B cell (primary cell): ENCODE measurements around the gene PTCD3. TPM values are rescaled to one million over a fixed set of nuclear protein-coding genes. Genes with fewer than 3 reads are reported as not detected.

Experiments used
- ATAC-seq: fragments of 200-7000 bp; cut with Tn5 transposase; one replicate; pipeline ENCODE4 v1.10.0; 2021; ENCODE audit warnings: low read depth, mild to moderate bottlenecking, moderate number of reproducible peaks, moderate library complexity
- CTCF ChIA-PET: fragments of 350-600 bp; sonication (Branson Sonifier 250); formaldehyde crosslinking; loops from one replicate; lab custom pipeline; 2021; ENCODE audit warnings: antibody characterized with exemption, inconsistent platforms; lab: Charles Lee
- POLR2A ChIA-PET: fragments of 350-600 bp; sonication (Branson Sonifier 250); formaldehyde crosslinking; loops from one replicate; lab custom pipeline; 2021; ENCODE audit warnings: antibody characterized with exemption; lab: Charles Lee
- DNase-seq: peaks from one replicate; pipeline ENCODE4 v3.0.0; 2013
- H2AFZ ChIP-seq: 2 replicates; pipeline ENCODE4 v1.6.1; 2012; ENCODE audit warnings: mild to moderate bottlenecking, low read depth, low read length; ENCODE audit not compliant: insufficient read depth, poor library complexity, severe bottlenecking
- H3K27ac ChIP-seq, 2 donors: 1 replicate in 1 of 2; 2 replicates in 1 of 2; pipeline ENCODE4 v1.5.1; 2012 to 2013; ENCODE audit warnings: low read length in 2 of 2, mild to moderate bottlenecking in 2 of 2, moderate library complexity in 1 of 2
- H3K27me3 ChIP-seq, 4 experiments: fragments of 200-600 bp in 1 of 4; sonication (generic) in 1 of 4; replicated peaks in 1 of 4; 1 replicate in 2 of 4; 2 replicates in 2 of 4; pipeline versions ENCODE4 v1.6.1 to v1.7.0; 2013 to 2016; ENCODE audit warnings: low read length in 3 of 4, mild to moderate bottlenecking in 2 of 4, mixed read lengths in 1 of 4, moderate library complexity in 1 of 4; ENCODE audit not compliant: insufficient read depth in 4 of 4, control insufficient read depth in 3 of 4; ENCODE audit errors: control extremely low read depth in 1 of 4
- H3K36me3 ChIP-seq, 2 experiments: replicated peaks in 1 of 2; 1 replicate in 1 of 2; 2 replicates in 1 of 2; pipeline versions ENCODE4 v1.6.1 to v1.7.1; 2013; ENCODE audit warnings: low read length in 1 of 2; ENCODE audit not compliant: insufficient read depth in 2 of 2, control insufficient read depth in 1 of 2; ENCODE audit errors: control extremely low read depth in 1 of 2, extremely low read depth in 1 of 2
- H3K4me1 ChIP-seq, 2 donors: fragments of 200-600 bp in 1 of 2; sonication (generic) in 1 of 2; 1 replicate in 1 of 2; 2 replicates in 1 of 2; pipeline versions ENCODE4 v1.5.1 to v1.6.1; 2013 to 2017; ENCODE audit warnings: low read length in 2 of 2; ENCODE audit not compliant: control insufficient read depth in 2 of 2, insufficient read depth in 2 of 2
- H3K4me2 ChIP-seq: replicated peaks from 2 replicates; pipeline ENCODE3; 2012; ENCODE audit warnings: mild to moderate bottlenecking, low read depth, low read length; ENCODE audit not compliant: poor library complexity, severe bottlenecking
- H3K4me3 ChIP-seq, 5 experiments: fragments of 200-600 bp in 1 of 5; sonication (generic) in 1 of 5; 1 replicate in 3 of 5; 2 replicates in 2 of 5; pipeline versions ENCODE4 v1.5.1 to v1.7.0; 2011 to 2016; ENCODE audit warnings: low read length in 4 of 5, mild to moderate bottlenecking in 4 of 5, low read depth in 2 of 5, control low read depth in 1 of 5, moderate library complexity in 1 of 5; ENCODE audit not compliant: insufficient read depth in 1 of 5; ENCODE audit errors: control extremely low read depth in 1 of 5, extremely low read depth in 1 of 5
- H3K79me2 ChIP-seq: fragments of 200-600 bp; sonication (generic); one replicate; pipeline ENCODE4 v1.6.0; 2016; ENCODE audit warnings: low read length; ENCODE audit not compliant: control insufficient read depth, insufficient read depth
- H3K9ac ChIP-seq: fragments of 200-600 bp; sonication (generic); 2 replicates; pipeline ENCODE4 v1.6.1; 2017; ENCODE audit warnings: mild to moderate bottlenecking, low read length, moderate library complexity
- H3K9me3 ChIP-seq, 3 donors: one replicate each; pipeline versions ENCODE4 v1.6.1 to v1.7.1; 2013; ENCODE audit warnings: low read length in 2 of 3; ENCODE audit not compliant: control insufficient read depth in 2 of 3, insufficient read depth in 1 of 3; ENCODE audit errors: control extremely low read depth in 1 of 3
- H4K20me1 ChIP-seq: 2 replicates; pipeline ENCODE4 v1.6.0; 2012; ENCODE audit warnings: mild to moderate bottlenecking, low read length; ENCODE audit not compliant: insufficient read depth, control insufficient read depth, poor library complexity, severe bottlenecking
- H3K27ac Mint-ChIP-seq: one replicate; pipeline ENCODE4 v1.8.0; 2021; ENCODE audit warnings: mixed read lengths
- H3K27me3 Mint-ChIP-seq: one replicate; pipeline ENCODE4 v1.8.0; 2021; ENCODE audit warnings: mixed read lengths
- H3K4me1 Mint-ChIP-seq: one replicate; pipeline ENCODE4 v1.8.0; 2021; ENCODE audit warnings: mixed read lengths
- H3K4me3 Mint-ChIP-seq: one replicate; pipeline ENCODE4 v1.8.0; 2021; ENCODE audit warnings: mixed read lengths
- H3K9me3 Mint-ChIP-seq: one replicate; pipeline ENCODE4 v1.8.0; 2022; ENCODE audit warnings: mixed read lengths; ENCODE audit not compliant: insufficient read depth
- EZH2 ChIP-seq: IDR thresholded peaks from 2 replicates; pipeline ENCODE4 v1.6.1; 2012; ENCODE audit warnings: borderline replicate concordance, low read depth, mild to moderate bottlenecking, moderate library complexity, low read length; ENCODE audit not compliant: insufficient read depth, poor library complexity, severe bottlenecking
- WGBS: methylation state at CpG from one replicate; pipeline ENCODE4 v1.1.5; 2013; ENCODE audit warnings: missing lambda C conversion rate; ENCODE audit not compliant: insufficient coverage; 5-methylcytosine and 5-hydroxymethylcytosine counted together
- intact Hi-C: fragments of 100-400 bp; cut with micrococcal nuclease; formaldehyde crosslinking; loops from one replicate; pipeline ENCODE4 v1.10.0; 2022
- polyA plus RNA-seq: library from polyadenylated mRNA; depleted of rRNA; stranded (reverse); fragments of >200 nt; gene quantifications from 2 replicates; pipeline ENCODE4 v1.2.3, GENCODE V29; 2012
- total RNA-seq, 2 donors: library from RNA; stranded (reverse); fragments of 120-200 nt in 1 of 2; gene quantifications; 1 replicate in 1 of 2; 2 replicates in 1 of 2; pipeline versions ENCODE4 v1.2.3 to v1.2.4, GENCODE V29; 2013 to 2022
- TF ChIP-seq, protein P1 (sequence below): fragments of 200-600 bp; IDR thresholded peaks from one replicate; pipeline ENCODE4 v1.8.0; 2022; ENCODE audit warnings: antibody characterized with exemption, mild to moderate bottlenecking

The PTCD3 gene
- total and polyA plus RNA-seq, 2 donors (not counting 1 experiment from before 2014, with no cell fraction given): 61.4 to 174 TPM

GRCh38 chr2:86079981-86080911 lies 25.8 kb upstream of the PTCD3 start:
- no peaks in the 10 kb centered on the region for H3K79me2 ChIP-seq
- H3K27ac Mint-ChIP-seq: peak overlapping the region; percentile 94
- DNase-seq (peak; percentile 88), ATAC-seq (peak; percentile 76)
- peak overlapping the region; percentile 10 for H3K9ac ChIP-seq
- peaks cover 37% of the 10 kb centered on the region for H3K4me1 Mint-ChIP-seq
- H4K20me1 ChIP-seq: no peaks in the 10 kb centered on the region
- H3K27me3 ChIP-seq: no peaks in the 10 kb centered on the region
- no peaks in the 10 kb centered on the region for H3K9me3 ChIP-seq
- POLR2A ChIA-PET: interaction anchor here (0.6 to 1.3 kb wide), 5 partner anchors 192 to 265 kb away, joined by 3 to 15 read pairs (median 3); partner anchors contain the start of gene ST3GAL5
- CTCF ChIA-PET: interaction anchor here (0.6 to 13.2 kb wide), 47 partner anchors 9 to 1974 kb away, joined by 3 to 528 read pairs (median 4); partner anchors contain the start of genes KDM3A, POLR1A, PTCD3 and ST3GAL5
- no peaks in the 10 kb centered on the region for H3K9me3 Mint-ChIP-seq
- H3K27ac ChIP-seq: peak overlapping the region; percentile 83 to 88
- WGBS: 30% methylated on average over 12 of the region's 14 CpGs
- H3K4me3 ChIP-seq: no peak overlapping the region
- peak overlapping the region; percentile 27 for H2AFZ ChIP-seq
- peaks cover 0 to 38% of the 10 kb centered on the region in 2 experiments for H3K36me3 ChIP-seq
- H3K4me2 ChIP-seq: peak overlapping the region; percentile 50
- intact Hi-C loops: loop anchor here (1.0 to 2.0 kb wide), 7 partner anchors 25 to 351 kb away; partner anchors contain the start of gene POLR1A
- TF ChIP-seq, protein P1, sequence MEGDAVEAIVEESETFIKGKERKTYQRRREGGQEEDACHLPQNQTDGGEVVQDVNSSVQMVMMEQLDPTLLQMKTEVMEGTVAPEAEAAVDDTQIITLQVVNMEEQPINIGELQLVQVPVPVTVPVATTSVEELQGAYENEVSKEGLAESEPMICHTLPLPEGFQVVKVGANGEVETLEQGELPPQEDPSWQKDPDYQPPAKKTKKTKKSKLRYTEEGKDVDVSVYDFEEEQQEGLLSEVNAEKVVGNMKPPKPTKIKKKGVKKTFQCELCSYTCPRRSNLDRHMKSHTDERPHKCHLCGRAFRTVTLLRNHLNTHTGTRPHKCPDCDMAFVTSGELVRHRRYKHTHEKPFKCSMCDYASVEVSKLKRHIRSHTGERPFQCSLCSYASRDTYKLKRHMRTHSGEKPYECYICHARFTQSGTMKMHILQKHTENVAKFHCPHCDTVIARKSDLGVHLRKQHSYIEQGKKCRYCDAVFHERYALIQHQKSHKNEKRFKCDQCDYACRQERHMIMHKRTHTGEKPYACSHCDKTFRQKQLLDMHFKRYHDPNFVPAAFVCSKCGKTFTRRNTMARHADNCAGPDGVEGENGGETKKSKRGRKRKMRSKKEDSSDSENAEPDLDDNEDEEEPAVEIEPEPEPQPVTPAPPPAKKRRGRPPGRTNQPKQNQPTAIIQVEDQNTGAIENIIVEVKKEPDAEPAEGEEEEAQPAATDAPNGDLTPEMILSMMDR: peak; percentile 78
- no peak for TF ChIP-seq EZH2
- H3K4me3 Mint-ChIP-seq: peak overlapping the region; percentile 66
- no peaks in the 10 kb centered on the region for H3K27me3 Mint-ChIP-seq
- H3K4me1 ChIP-seq: peaks cover 22 to 35% of the 10 kb centered on the region in 2 donors
